Keratinocyte (primary cell): ENCODE measurements around the gene AGPAT2. TPM values are rescaled to one million over a fixed set of nuclear protein-coding genes. Genes with fewer than 3 reads are reported as not detected.

ENCODE experiments used
- DNase-seq: peaks from one replicate; pipeline ENCODE4 v3.0.0-alpha.2; 2011; ENCODE audit warnings: low read depth, missing footprints, low spot score
- FAIRE-seq: peaks from 2 replicates; lab custom pipeline; 2011; peaks lifted over from hg19 to GRCh38; lab: Jason Lieb, UNC
- H2AFZ ChIP-seq: 2 replicates; pipeline ENCODE4 v1.6.0; 2012; ENCODE audit warnings: low read length, control low read depth, inconsistent platforms; ENCODE audit not compliant: control insufficient read depth
- H3K27ac ChIP-seq: 2 replicates; pipeline ENCODE4 v1.5.1; 2011; ENCODE audit warnings: low read length; ENCODE audit not compliant: control insufficient read depth, insufficient read depth
- H3K27me3 ChIP-seq: 3 replicates; pipeline ENCODE4 v1.6.0; 2011; ENCODE audit warnings: low read length; ENCODE audit not compliant: control insufficient read depth, insufficient read depth; ENCODE audit errors: extremely low read depth
- H3K36me3 ChIP-seq, 2 experiments: 2 replicates in 1 of 2; 3 replicates in 1 of 2; pipeline ENCODE4 v1.5.1; 2011; ENCODE audit warnings: low read length in 2 of 2, mild to moderate bottlenecking in 1 of 2; ENCODE audit not compliant: control insufficient read depth in 2 of 2, insufficient read depth in 2 of 2; ENCODE audit errors: extremely low read depth in 1 of 2
- H3K4me1 ChIP-seq: 3 replicates; pipeline ENCODE4 v1.5.1; 2011; ENCODE audit warnings: low read length; ENCODE audit not compliant: control insufficient read depth, insufficient read depth; ENCODE audit errors: extremely low read depth
- H3K4me2 ChIP-seq: 3 replicates; pipeline ENCODE4 v1.6.0; 2011; ENCODE audit warnings: low read depth, low read length; ENCODE audit not compliant: control insufficient read depth, insufficient read depth; ENCODE audit errors: extremely low read depth
- H3K4me3 ChIP-seq, 3 experiments: fragments of 200-600 bp in 1 of 3; sonication (generic) in 1 of 3; 2 replicates in 2 of 3; 3 replicates in 1 of 3; pipeline ENCODE4 v1.5.1; 2011 to 2016; ENCODE audit warnings: low read length in 3 of 3, mild to moderate bottlenecking in 3 of 3, control low read depth in 2 of 3, inconsistent platforms in 1 of 3, low read depth in 1 of 3, mixed read lengths in 1 of 3, mixed run types in 1 of 3, moderate library complexity in 1 of 3; ENCODE audit not compliant: control insufficient read depth in 2 of 3, insufficient read depth in 2 of 3; ENCODE audit errors: extremely low read depth in 1 of 3
- H3K79me2 ChIP-seq: 2 replicates; pipeline ENCODE4 v1.6.0; 2012; ENCODE audit warnings: low read length; ENCODE audit not compliant: control insufficient read depth, insufficient read depth
- H3K9ac ChIP-seq: 3 replicates; pipeline ENCODE4 v1.6.0; 2011; ENCODE audit warnings: low read length; ENCODE audit not compliant: control insufficient read depth, insufficient read depth; ENCODE audit errors: extremely low read depth
- H3K9me1 ChIP-seq: 3 replicates; pipeline ENCODE4 v1.6.0; 2011; ENCODE audit warnings: low read length; ENCODE audit not compliant: control insufficient read depth, insufficient read depth; ENCODE audit errors: extremely low read depth
- H3K9me3 ChIP-seq: 2 replicates; pipeline ENCODE4 v1.5.1; 2012; ENCODE audit warnings: low read depth, low read length; ENCODE audit not compliant: control insufficient read depth
- H4K20me1 ChIP-seq: 3 replicates; pipeline ENCODE4 v1.6.0; 2011; ENCODE audit warnings: low read length; ENCODE audit not compliant: control insufficient read depth, insufficient read depth; ENCODE audit errors: extremely low read depth
- CTCF ChIP-seq, 3 experiments: IDR thresholded peaks in 1 of 3; conservative IDR thresholded peaks in 1 of 3; optimal IDR thresholded peaks in 1 of 3; 2 replicates in 2 of 3; 3 replicates in 1 of 3; pipeline versions ENCODE3 to v1.5.1; 2011; ENCODE audit warnings: low read length in 3 of 3, mild to moderate bottlenecking in 3 of 3, moderate library complexity in 2 of 3, control low read depth in 1 of 3, inconsistent platforms in 1 of 3; ENCODE audit not compliant: insufficient read depth in 2 of 3; ENCODE audit errors: extremely low read depth in 1 of 3
- EZH2 ChIP-seq: IDR thresholded peaks from one replicate; pipeline ENCODE4 v1.6.1; 2012; ENCODE audit warnings: inconsistent platforms, mild to moderate bottlenecking, low read length, moderate library complexity
- dilution Hi-C: fragments of 300-500 bp; cut with MboI; formaldehyde crosslinking; loops from one replicate; pipeline ENCODE4 v1.7.0; 2020; ENCODE audit warnings: low sequenced_read_pairs; ENCODE audit not compliant: extremely low pct_ligation_motif_present
- polyA plus RNA-seq, 5 experiments: library from polyadenylated mRNA; depleted of rRNA in 3 of 5; stranded (reverse) in 3 of 5; stranded (forward) in 1 of 5; unstranded in 1 of 5; fragments of >200 nt; gene quantifications; 1 replicate in 1 of 5; 2 replicates in 3 of 5; 3 replicates in 1 of 5; pipeline versions ENCODE4 v1.2.1 to v1.2.3, GENCODE V29; 2011 to 2012; ENCODE audit warnings: missing spikeins in 2 of 5, low read depth in 1 of 5, low replicate concordance in 1 of 5

Gene AGPAT2
- polyA plus RNA-seq, 1 donor (not counting 4 experiments of a cell fraction or from before 2014, with no cell fraction given), result 26.5 TPM

GRCh38 chr9:136678034-136678433 is 9.2 kb downstream of the AGPAT2 start:
- Histone ChIP-seq H3K27ac (no peak overlapping the region), H4K20me1 (peaks cover 7% of the 10 kb centered on the region), H3K27me3 (no peaks in the 10 kb centered on the region), H3K79me2 (no peaks in the 10 kb centered on the region), H3K4me3 (no peak overlapping the region), H3K36me3 (peaks cover 6 to 15% of the 10 kb centered on the region in 2 experiments), H3K9ac (no peak overlapping the region), H3K4me1 (peaks cover 9% of the 10 kb centered on the region), H3K9me3 (no peaks in the 10 kb centered on the region), H2AFZ (no peak overlapping the region), H3K4me2 (no peak overlapping the region), H3K9me1 (no peaks in the 10 kb centered on the region)
- dilution Hi-C loops, result no loop called here
- TF ChIP-seq CTCF (optimal IDR thresholded peaks at IDR 0.05 in 1 of 3, IDR thresholded peaks at IDR 0.05 in 1 of 3, conservative IDR thresholded peaks at IDR 0.05 in 1 of 3; ENCODE audit: extremely low read depth in 1 of 3, insufficient read depth in 2 of 3, low read length in 3 of 3) (no peak), EZH2 (no peak)
- FAIRE-seq (no peak), DNase-seq (no peak)

- no peak overlapping the region for H3K4me3 ChIP-seq
These were observed 10.2 kb downstream of the AGPAT2 start for GRCh38 chr9:136676920-136677686.

More at GRCh38 chr9:136676920-136677686, 10.2 kb downstream of the AGPAT2 start:
- no peak overlapping the region for H3K27ac ChIP-seq
- dilution Hi-C loops, result no loop called here
- no peak overlapping the region for H2AFZ ChIP-seq
- H3K36me3 ChIP-seq, result peaks cover 6 to 15% of the 10 kb centered on the region in 2 experiments
- FAIRE-seq (no peak), DNase-seq (no peak)
- no peaks in the 10 kb centered on the region for H3K79me2 ChIP-seq
- H3K4me2 ChIP-seq, result no peak overlapping the region
- no peak overlapping the region for H3K9ac ChIP-seq
- H3K9me3 ChIP-seq, result no peaks in the 10 kb centered on the region
- TF ChIP-seq CTCF (optimal IDR thresholded peaks at IDR 0.05 in 1 of 3, IDR thresholded peaks at IDR 0.05 in 1 of 3, conservative IDR thresholded peaks at IDR 0.05 in 1 of 3; ENCODE audit: extremely low read depth in 1 of 3, insufficient read depth in 2 of 3, low read length in 3 of 3) (no peak), EZH2 (no peak)
- no peaks in the 10 kb centered on the region for H3K9me1 ChIP-seq
- H4K20me1 ChIP-seq, result peaks cover 7% of the 10 kb centered on the region
- no peaks in the 10 kb centered on the region for H3K27me3 ChIP-seq
- H3K4me1 ChIP-seq, result peaks cover 9% of the 10 kb centered on the region
